ENCODE measurements around the gene FBLN1. TPM values are rescaled to one million over a fixed set of nuclear protein-coding genes. Genes with fewer than 3 reads are reported as not detected.
A peak's percentile ranks its signal among the peaks of the same experiment; 100 is the strongest.

Gene FBLN1
- total and polyA plus RNA-seq, 12 donors, result 31.3 to 126 (median 51.0) TPM

DNA sequence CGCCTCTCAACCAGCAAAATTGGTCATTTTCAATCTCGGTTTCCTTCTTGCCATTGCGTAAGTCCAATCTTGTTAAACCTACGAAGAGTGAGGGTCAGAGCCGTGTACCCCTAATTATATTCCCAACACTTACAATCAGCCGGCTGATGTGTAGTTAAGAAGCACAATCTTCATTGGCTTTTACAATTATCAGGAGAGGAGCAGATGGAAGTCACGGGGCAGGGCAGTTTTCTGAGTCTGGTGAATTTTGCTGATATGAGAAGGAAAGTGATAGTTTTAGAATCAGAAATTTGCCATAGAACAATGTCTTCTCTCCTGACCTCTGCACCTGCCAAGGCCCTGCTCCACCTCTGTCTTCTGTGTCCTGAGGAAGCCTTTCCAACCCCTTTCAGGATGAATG lies 134.0 kb downstream of the FBLN1 start:
- DNase-seq (no peak), ATAC-seq (no peak)
- Histone ChIP-seq H3K36me3 (no peaks in the 10 kb centered on the region), H3K4me3 (no peak overlapping the region), H3K4me1 (peaks cover 0 to 29% (median 3%) of the 10 kb centered on the region in 9 donors), H3K27me3 (peaks cover 0 to 48% (median 21%) of the 10 kb centered on the region in 7 donors), H3K27ac (no peak overlapping the region), H3K9me3 (no peaks in the 10 kb centered on the region)
- WGBS, 2 donors, result 89 to 91% methylated on average over 7 of the region's 7 CpGs
- intact Hi-C loops (cut with DNase I), result no loop called here
- TF ChIP-seq, protein P1, sequence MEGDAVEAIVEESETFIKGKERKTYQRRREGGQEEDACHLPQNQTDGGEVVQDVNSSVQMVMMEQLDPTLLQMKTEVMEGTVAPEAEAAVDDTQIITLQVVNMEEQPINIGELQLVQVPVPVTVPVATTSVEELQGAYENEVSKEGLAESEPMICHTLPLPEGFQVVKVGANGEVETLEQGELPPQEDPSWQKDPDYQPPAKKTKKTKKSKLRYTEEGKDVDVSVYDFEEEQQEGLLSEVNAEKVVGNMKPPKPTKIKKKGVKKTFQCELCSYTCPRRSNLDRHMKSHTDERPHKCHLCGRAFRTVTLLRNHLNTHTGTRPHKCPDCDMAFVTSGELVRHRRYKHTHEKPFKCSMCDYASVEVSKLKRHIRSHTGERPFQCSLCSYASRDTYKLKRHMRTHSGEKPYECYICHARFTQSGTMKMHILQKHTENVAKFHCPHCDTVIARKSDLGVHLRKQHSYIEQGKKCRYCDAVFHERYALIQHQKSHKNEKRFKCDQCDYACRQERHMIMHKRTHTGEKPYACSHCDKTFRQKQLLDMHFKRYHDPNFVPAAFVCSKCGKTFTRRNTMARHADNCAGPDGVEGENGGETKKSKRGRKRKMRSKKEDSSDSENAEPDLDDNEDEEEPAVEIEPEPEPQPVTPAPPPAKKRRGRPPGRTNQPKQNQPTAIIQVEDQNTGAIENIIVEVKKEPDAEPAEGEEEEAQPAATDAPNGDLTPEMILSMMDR (IDR thresholded peaks at IDR 0.05), result no peak

DNA sequence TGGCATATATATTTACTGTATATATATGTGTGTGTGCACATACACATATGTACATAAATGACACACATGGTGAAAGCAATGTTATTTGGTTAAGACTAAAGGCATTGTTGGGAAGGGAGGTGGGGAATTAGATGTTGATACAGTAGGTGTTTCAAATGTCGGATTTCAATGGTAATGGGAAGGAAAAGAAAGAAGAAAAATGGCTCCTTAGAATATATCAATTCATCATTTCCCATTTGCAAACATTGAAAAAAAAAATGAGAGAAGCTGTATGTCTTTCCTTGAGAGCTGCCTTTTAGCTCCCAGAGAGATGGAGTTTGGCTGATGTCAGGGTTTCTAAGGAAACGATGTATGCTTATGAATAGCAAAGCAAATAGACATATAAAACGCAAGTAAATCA lies 135.5 kb downstream of the FBLN1 start:
- intact Hi-C loops (cut with DNase I), result no loop called here
- TF ChIP-seq, protein P1 (IDR thresholded peaks at IDR 0.05), result no peak
- no peaks in the 10 kb centered on the region for H3K9me3 ChIP-seq
- H3K4me1 ChIP-seq, result peaks cover 0 to 21% (median 1%) of the 10 kb centered on the region in 9 donors
- ATAC-seq (no peak), DNase-seq (no peak)
- H3K4me3 ChIP-seq, result no peak overlapping the region
- no peaks in the 10 kb centered on the region for H3K36me3 ChIP-seq
- WGBS, 2 donors, result 85 to 90% methylated on average over 3 of the region's 3 CpGs
- H3K27ac ChIP-seq, result no peak overlapping the region
- peaks cover 0 to 41% (median 21%) of the 10 kb centered on the region in 7 donors for H3K27me3 ChIP-seq

DNA sequence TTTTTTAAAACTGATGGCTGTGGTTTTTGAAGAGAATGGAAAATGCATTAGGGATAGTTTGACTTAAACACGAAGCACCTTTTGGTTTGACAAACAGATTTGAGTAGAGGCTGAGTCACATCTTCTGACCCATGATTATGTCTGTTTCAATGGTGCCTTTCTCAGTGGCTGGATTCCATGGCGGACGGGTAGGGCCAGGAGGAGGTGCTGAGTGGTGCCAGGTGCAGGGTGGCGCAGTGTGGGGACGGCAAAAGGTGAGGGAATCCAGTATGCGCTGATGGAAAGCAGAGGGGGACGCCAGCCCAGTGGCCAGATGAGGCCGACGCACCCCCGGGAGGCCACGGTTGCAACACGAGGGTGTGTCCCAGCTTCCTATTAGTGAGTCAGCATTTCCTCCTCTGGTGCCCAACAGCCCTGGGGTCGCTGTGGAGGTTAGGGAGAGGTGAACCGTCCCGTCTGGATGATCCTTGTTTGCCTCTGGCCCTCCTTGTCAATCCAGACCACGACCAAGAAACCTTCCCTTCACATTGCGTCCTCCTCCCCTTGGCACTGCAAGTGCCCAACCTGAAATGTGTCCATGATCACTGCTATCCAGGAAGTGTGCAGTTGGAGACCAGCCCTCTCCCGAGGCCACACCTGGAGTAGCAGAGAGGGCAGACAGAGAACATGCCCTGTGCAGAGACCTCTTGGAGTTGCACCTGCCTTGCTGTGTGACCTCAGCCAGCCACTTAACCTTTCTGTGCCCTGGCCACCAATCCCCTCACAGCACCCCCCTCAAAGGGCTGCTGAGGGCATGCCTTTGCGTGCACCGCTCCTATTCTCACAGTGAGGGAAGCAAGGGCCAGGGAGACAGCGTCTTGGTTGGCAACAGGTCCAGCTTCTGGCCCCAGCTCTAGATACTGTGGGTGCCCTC lies 136.4 kb downstream of the FBLN1 start:
- DNase-seq (peak in 1 of 2 donors; percentile 50), ATAC-seq (peak in 4 of 8 donors; percentile 34 to 80 (median 60))
- H3K9me3 ChIP-seq, result no peaks in the 10 kb centered on the region
- no peak overlapping the region for H3K27ac ChIP-seq
- no peaks in the 10 kb centered on the region for H3K36me3 ChIP-seq
- H3K4me1 ChIP-seq, result peaks cover 0 to 21% (median 0%) of the 10 kb centered on the region in 9 donors
- peaks cover 0 to 35% (median 16%) of the 10 kb centered on the region in 7 donors for H3K27me3 ChIP-seq
- no peak overlapping the region for H3K4me3 ChIP-seq
- WGBS, 2 donors, result 52 to 58% methylated on average over 21 of the region's 21 CpGs
- TF ChIP-seq, protein P1 (IDR thresholded peaks at IDR 0.05), result no peak
- intact Hi-C loops (cut with DNase I), result no loop called here

DNA sequence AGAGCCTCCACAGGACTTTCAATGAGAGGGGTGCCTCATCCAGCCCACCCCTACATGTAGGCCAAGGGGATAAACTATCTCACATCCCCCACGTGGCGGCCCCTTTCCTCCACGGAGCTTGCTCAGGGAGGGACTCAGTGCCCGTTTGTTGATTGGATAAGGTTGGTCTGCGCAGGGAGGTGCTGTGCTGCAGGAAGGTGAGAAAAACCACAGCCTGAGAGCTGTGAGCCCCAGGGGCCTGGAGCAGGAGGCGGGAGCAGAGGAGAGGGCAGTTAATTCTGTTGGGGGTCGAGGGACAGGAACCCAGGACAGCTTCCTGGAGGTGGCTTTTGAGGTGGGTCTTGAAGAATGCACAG lies 137.0 kb downstream of the FBLN1 start:
- no peak overlapping the region for H3K27ac ChIP-seq
- TF ChIP-seq, protein P1 (IDR thresholded peaks at IDR 0.05), result no peak
- ATAC-seq (no peak), DNase-seq (no peak)
- H3K4me3 ChIP-seq, result no peak overlapping the region
- H3K36me3 ChIP-seq, result no peaks in the 10 kb centered on the region
- 49 to 64% methylated on average over 7 of the region's 7 CpGs for WGBS, 2 donors
- H3K9me3 ChIP-seq, result no peaks in the 10 kb centered on the region
- intact Hi-C loops (cut with DNase I), result loop anchor here in 5 of 10 donors (5.0 to 10.0 kb wide), 3 partner anchors 57 to 225 kb away; no protein-coding TSS in a partner anchor
- peaks cover 0 to 37% (median 19%) of the 10 kb centered on the region in 7 donors for H3K27me3 ChIP-seq
- peaks cover 0 to 21% (median 0%) of the 10 kb centered on the region in 9 donors for H3K4me1 ChIP-seq

Measured in heart right ventricle (tissue), 16 donors.